NCI-H2227 (cell line): ENCODE data around the gene LHX4.

Experiments
- DNase-seq: peaks from one replicate; lab custom pipeline; 2025; ENCODE audit not compliant: unreplicated experiment; lab: John Stamatoyannopoulos, UW

Gene LHX4

GRCh38 chr1:180270530-180271271 is 40.6 kb downstream of the LHX4 start:
- no peak for DNase-seq

GRCh38 chr1:180271272-180272255 is 41.5 kb downstream of the LHX4 start:
- DNase-seq: no peak

GRCh38 chr1:180272395-180272794 is 42.3 kb downstream of the LHX4 start:
- DNase-seq: no peak

GRCh38 chr1:180273066-180273465 is 43.0 kb downstream of the LHX4 start:
- DNase-seq: no peak

- DNase-seq: no peak
These were observed 44.2 kb downstream of the LHX4 start for GRCh38 chr1:180274221-180274620.

GRCh38 chr1:180275726-180276125 is 45.7 kb downstream of the LHX4 start:
- no peak for DNase-seq

GRCh38 chr1:180277476-180278193 is 47.6 kb downstream of the LHX4 start:
- no peak for DNase-seq

- DNase-seq: no peak
These were observed 48.1 kb downstream of the LHX4 start for GRCh38 chr1:180278194-180278515.

GRCh38 chr1:180278596-180279395 is 48.7 kb downstream of the LHX4 start:
- DNase-seq: no peak

GRCh38 chr1:180279651-180280050 is 49.6 kb downstream of the LHX4 start:
- DNase-seq: no peak

GRCh38 chr1:180280617-180281016 is 50.6 kb downstream of the LHX4 start:
- DNase-seq: no peak

GRCh38 chr1:180281490-180281889 is 51.4 kb downstream of the LHX4 start:
- no peak for DNase-seq

- DNase-seq: no peak
These were observed 52.5 kb downstream of the LHX4 start for GRCh38 chr1:180282401-180283044.

GRCh38 chr1:180283098-180283497 is 53.0 kb downstream of the LHX4 start:
- DNase-seq: no peak

- no peak for DNase-seq
These were observed 56.4 kb downstream of the LHX4 start for GRCh38 chr1:180286417-180286816.

GRCh38 chr1:180287988-180288705 is 58.1 kb downstream of the LHX4 start:
- DNase-seq: no peak

GRCh38 chr1:180288940-180289339 is 58.9 kb downstream of the LHX4 start:
- DNase-seq: no peak

GRCh38 chr1:180290265-180291001 is 60.4 kb downstream of the LHX4 start:
- DNase-seq: no peak

- DNase-seq: no peak
These were observed 60.9 kb downstream of the LHX4 start for GRCh38 chr1:180291004-180291403.
